HG02970 (cell line): ENCODE measurements around the gene DUS2.
"Not testable (repeated sequence)": the region's sequence is repeated elsewhere in the genome, so short reads cannot be mapped to it uniquely, and the experiment has no call there.

Source experiments
- ATAC-seq: cut with Tn5 transposase; IDR thresholded peaks from one replicate; pipeline ENCODE4 v1.9.1; 2021; ENCODE audit warnings: mild to moderate bottlenecking, moderate library complexity, moderate number of reproducible peaks; ENCODE audit not compliant: unreplicated experiment, low FRiP score

The DUS2 gene

DNA sequence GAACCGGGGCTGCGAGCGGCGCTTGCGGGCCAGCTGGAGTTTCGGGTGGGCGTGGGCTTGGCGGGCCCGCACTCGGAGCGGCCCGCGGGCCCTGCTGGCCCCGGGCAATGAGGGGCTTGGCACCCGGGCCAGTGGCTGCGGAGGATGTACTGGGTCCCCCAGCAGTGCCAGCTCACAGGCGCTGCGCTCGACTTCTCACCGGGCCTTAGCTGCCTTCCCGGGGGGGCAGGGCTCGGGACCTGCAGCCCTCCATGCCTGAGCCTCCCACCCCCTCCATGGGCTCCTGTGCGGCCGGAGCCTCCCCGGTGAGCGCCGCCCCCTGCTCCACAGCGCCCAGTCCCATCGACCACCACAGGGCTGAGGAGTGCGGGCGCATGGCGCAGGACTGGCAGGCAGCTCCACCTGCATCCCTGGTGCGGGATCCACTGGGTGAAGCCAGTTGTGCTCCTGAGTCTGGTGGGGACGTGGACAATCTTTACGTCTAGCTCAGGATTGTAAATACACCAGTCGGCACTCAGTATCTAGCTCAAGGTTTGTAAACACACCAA lies 24.8 kb upstream of the DUS2 start:
- ATAC-seq: not testable (repeated sequence)

DNA sequence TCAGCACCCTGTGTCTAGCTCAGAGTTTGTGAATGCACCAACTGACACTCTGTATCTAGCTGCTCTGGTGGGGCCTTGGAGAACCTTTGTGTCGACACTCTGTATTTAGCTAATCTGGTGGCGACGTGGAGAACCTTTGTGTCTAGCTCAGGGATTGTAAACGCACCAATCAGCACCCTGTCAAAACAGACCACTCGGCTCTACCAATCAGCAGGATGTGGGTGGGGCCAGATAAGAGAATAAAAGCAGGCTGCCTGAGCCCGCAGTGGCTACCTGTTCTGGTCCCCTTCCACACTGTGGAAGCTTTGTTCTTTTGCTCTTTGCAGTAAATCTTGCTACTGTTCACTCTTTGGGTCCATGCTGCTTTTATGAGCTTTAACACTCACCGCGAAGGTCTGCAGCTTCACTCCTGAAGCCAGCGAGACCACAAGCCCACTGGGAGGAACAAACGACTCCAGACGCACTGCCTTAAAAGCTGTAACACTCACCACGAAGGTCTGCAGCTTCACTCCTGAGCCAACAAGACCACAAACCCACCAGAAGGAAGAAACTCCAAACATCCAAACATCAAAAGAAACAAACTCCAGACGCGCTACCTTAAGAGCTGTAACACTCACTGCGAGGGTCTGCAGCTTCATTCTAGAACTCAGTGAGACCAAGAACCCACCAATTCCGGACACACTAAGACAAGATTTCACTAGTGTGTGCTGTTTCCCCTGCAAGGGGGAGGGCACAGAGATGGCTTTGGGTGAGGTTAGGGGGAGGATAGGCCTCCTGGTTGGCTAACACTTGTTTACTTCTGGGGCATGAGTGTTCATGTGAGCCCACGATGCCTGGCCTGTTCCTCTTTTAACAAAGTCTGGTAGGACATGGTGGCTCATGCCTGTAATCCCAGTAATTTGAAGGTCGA lies 24.1 kb upstream of the DUS2 start, which contains the start of gene DPEP2:
Gene DPEP2, minus strand, starts transcription at position 706 of the 910 bp plus-strand sequence. CDS start 6,272 bp downstream, outside the sequence.
- ATAC-seq: not testable (repeated sequence)

DNA sequence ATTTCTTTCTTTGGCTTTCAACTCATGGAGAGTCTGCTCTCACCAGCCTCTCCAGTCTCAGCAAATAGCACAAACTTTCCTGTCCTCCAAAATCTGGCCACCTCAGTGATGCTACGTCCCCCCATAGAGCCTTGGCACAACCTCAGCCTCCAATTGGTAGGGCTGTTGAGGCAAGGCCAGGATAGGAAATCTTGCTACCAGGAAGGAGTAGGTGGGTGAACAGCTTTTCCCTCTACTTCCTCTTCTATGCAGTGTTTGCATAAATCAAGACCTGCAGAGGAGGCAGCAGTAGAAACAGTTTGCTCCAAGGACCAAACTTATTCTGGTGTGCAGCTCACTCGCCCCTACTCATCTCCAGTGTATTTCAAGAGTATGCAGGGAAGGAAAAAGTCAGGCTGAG lies 23.1 kb upstream of the DUS2 start:
- ATAC-seq: no peak

DNA sequence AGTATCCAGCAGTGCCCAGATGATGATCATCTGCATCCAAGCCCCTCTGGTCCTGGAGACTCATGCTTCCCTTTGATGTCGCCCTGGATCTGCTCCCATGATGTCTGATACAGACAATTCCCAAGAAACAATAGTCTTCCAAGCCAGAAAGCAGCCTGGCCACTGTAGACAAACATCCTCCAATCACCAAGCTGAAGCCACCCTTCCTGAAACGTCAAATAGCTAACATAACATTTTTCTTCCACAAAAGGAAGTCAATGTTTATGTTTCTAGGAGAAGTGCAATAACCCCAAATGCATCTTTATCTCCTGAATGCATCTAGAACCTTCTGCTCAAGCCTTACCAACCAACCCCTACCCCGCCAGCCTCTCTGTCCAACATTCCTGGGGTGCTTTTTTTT lies 22.6 kb upstream of the DUS2 start:
- no peak for ATAC-seq

DNA sequence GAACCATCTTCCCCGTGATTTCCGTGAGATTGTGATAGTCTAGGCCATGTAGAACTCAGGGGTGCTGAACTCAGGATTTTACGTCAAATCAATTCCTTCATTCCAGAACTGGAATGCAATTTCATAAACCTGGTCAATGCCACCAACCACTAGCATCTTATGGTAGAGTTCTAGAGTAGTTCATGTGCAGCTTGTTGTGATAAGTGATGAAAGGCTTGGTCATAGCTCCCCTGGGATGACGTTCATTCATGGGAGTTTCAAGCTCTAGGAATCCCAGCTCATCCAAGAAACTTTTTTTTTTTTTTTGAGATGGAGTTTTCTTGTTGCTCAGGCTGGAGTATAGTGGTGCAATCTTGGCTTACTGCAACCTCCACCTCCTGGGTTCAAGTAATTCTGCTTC lies 20.1 kb upstream of the DUS2 start:
- no peak for ATAC-seq

DNA sequence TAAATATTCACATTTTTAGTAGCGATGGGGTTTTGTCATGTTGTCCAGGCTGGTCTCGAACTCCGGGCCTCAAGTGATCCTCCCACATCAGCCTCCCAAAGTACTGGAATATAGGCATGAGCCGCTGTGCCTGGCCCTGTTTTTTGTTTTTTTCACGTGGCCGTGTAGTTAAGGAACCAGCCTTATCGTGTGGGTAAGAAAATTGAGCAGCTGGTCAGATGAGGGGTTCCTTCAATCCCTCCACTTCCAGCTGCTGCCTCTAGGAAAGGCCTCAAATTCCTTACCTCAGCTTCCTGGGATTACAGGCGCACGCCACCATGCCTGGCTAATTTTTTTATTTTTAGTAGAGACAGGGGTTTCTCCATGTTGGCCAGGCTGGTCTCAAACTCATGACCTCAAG lies 17.9 kb upstream of the DUS2 start:
- ATAC-seq: no peak

DNA sequence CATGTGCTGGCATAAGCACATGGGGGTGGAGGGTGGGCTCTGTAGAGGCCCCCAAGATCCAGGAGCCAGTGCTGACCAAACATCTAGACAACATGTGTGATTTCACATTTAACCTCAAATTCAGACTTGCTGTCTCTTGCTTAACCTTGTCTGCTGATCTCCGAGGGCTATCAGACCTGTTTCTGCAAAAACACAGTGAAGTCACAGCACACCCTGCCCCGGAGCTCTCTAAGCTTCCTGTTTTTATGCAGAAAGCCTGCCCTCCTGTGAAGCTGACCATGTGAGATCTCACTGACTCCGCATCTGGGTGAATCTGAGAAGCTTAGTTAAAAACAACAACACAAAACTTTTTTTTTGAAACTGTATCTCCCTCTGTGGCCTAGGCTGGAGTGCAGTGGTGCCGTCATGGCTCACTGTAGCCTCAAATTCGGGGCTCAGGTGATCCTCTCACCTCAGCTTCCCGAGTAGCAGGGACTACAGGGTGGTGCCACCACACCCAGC lies 17.2 kb upstream of the DUS2 start:
- no peak for ATAC-seq

DNA sequence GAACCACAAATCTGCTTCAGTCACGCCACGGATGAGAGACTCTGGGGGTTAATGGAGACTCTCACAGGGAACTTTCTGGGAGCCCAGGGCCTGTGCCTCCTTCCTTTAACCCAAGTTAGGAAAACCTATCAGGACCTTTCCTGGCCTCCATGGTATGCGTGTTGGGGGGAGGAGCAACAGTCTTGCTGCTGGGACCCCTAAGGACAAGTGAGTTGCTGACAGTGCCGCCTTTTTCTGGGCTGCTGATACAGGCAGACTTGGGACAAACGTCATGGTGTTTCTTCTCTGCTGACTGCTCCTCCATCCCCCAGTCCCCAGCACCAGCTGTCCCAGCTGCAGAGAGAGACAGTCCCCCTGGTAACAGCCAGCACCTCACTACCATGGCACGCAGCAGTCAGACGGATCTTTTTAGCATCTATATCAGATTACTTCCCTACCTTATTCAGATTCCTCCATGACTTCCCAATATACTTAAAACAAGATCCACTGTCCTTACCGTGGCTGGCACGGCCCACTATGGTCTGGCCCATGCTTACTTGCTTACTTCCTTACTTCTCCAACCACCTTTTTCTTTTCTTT lies 13.8 kb upstream of the DUS2 start:
- no peak for ATAC-seq

DNA sequence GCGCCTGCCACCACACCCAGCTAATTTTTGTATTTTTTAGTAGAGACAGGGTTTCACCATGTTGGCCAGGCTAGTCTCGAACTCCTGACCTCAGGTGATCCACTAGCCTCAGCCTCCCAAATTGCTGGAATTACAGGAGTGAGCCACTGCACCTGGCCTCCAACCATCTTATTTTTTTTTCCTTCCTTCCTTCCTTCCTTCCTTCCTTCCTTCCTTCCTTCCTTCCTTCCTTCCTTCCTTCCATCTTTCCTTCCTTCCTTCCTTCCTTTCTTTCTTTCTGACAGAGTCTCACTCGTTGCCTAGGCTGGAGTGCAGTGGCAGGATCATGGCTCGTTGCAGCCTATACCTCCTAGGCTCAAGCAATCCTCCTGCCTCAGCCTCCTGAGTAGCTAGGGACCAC lies 13.2 kb upstream of the DUS2 start:
- ATAC-seq: not testable (repeated sequence)

DNA sequence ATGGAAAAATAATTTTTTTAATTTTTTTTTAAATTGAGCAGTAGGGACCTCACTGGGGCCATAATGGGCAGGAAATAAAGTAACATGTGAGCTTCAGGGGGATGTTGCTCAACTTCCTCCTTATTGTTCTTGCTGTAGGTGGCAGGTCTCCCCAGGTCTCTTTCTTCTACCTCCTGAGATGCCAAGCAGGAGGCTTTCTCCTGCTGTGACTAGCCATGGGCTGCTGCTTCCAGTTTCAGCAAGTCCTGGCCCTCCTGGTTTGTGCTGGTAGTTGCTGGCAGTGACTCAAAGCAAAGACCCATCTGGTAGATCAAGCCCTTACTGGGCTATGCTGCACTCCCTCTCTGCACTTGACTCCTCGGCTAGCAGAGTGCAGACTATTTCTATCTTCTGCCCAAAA lies 9.6 kb upstream of the DUS2 start:
- ATAC-seq: no peak

DNA sequence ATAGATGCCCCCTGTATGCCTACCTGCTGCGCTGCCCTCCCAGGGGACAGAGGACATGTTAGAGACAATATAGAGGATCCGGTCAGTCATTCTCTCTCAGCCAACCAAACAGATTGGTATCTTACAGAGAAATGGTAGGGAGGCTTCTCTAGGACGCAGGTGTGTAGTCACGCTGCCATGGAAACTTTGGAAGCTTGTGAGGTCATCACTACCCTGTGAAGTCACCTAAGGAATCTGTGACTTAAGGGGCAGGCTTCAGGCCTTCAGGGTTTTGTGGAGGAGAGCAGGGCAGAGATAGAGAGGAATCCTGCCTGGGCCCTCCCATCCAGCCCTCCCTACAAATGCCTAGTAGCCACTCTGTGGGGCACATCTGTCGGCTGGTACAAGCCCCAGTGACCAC lies 7.4 kb upstream of the DUS2 start, which contains the start of gene DPEP2NB:
Gene DPEP2NB, minus strand, starts transcription at position 231 of the 400 bp plus-strand sequence. Its CDS starts 141 bp downstream, at position 90.
- ATAC-seq: no peak

DNA sequence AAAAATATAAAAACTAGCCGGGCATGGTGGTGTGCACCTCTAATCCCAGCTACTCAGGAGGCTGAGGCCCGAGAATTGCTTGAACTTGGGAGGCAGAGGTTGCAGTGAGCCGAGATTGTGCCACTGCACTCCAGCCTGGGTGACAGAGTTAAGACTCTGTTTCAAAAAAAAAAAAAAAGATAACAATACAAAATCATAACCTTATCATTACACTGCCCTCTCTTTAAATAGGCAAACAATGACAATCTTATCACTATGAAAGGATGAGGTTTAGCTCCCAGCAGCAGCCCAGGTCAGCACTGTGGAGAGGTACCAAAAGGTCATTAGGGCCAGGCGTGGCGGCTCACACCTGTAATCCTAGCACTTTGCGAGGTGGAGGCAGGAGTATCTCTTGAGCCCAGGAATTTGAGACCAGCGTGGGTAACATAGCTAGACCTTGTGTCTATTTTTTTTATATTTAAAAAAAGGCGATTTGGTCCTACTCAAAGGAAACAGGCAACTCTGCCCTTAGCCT lies 3.9 kb upstream of the DUS2 start:
- ATAC-seq: no peak

DNA sequence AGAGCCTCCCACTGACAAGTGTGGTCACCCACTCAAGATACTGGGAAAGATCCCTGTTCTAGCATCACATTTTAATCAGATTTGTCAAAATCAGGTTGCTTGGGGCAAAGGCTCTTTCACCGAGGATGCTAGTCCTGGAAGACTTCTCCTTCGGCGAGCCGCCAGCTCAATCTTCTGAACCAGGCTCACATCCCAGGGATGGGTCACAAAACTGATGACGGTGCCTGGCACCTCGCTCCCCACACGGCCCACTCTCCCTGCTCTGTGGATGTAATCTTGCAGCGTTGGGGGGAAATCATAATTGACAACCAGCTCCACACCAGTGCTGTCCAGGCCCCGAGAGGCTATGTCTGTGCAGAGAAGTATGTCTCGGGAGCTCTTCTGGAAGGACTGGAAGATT lies 1.6 kb upstream of the DUS2 start:
- no peak for ATAC-seq

DNA sequence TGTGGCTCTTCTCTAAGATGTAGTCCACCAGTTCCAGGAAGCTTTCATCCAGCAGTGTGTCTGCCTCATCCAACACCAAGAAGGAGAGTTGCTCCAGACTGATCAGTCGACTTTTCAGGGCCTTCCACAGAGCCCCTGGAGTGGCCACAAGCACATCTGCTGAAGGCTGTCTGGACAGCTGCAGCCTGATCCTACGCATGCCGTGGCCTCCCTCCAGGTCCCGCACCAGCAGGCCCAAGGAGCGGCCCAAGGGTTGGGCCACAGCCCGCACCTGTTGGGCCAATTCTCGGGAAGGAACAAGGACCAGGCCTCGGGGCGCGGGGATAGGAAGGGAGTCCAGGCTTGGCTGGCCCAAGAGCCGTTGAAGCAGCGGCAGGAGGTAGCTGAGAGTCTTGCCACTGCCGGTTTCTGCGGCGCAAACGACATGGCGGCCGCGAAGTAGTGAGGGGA lies 781 bp upstream of the DUS2 start:
- ATAC-seq: no peak

DNA sequence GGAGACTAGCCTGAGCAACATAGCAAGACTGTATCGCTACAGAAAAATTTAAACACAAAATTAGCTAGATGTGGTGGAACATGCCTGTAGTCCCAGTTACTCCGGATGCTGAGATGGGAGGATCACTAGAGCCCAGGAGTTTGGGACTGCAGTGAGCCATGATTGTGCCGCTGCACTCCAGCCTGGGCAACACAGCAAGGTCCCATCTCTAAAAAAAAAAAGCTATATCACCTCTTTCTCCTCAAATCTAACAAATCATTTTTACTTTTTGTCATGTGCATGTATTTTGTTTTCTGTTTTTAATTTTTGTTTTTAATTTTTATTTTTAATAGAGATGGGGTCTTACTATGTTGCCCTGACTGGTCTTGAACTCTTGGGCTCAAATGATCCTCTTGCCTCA lies 5.9 kb downstream of the DUS2 start:
- ATAC-seq: no peak

DNA sequence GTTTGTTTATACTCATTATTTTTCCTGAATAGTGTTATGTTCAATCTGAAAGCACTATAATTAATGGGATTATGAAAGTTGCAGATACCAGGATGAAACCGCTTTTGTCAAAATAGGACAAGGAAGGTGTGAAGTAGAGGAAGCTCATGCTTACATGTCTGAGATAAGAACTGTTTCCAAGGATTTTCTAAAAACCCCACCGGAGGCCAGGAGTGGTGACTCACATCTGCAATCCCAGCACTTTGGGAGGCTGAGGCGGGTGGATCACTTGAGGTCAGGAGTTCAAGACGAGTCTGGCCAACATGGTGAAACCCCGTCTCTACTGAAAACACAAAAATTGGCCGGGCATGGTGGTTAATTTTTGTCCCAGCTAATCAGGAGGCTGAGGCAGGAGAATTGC lies 7.0 kb downstream of the DUS2 start:
- ATAC-seq: not testable (repeated sequence)

DNA sequence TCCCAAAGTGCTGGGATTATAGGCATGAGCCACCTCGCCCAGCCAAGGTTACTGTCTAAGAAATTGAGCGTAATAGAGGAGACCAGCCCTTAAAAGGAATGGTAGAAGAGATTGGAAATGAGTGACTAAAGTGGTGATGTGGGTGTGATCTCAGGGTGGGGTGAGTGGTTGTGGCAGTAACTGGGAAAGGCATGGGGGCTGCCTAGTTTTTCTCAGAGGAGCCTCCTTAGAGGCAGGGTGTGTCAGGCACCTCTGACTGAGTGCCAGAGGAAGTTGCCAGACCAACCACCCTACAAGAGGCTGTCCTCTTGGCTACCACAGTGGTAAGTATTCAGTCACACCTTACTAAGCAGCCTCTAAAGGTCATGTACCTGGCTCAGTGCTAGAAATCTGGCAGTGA lies 8.9 kb downstream of the DUS2 start:
- no peak for ATAC-seq

DNA sequence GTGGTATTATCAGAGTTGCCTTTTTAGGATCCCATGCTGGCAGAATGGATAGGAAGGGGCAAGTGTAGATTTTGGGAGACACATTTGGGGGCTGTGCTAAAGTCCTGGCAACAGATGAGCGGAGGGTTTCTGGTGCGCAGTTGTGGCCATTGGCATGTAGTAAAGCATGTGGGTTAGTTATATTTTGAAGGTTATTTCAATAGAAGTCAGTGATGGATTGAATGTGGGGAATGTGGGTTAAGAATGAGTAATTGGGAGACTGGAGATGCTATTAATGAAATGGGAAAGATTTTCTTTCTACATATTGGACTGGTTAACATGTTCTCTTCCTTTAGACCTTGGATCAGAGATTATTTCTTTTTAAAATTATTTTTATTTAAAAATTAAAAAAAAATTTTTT lies 10.0 kb downstream of the DUS2 start:
- ATAC-seq: no peak

DNA sequence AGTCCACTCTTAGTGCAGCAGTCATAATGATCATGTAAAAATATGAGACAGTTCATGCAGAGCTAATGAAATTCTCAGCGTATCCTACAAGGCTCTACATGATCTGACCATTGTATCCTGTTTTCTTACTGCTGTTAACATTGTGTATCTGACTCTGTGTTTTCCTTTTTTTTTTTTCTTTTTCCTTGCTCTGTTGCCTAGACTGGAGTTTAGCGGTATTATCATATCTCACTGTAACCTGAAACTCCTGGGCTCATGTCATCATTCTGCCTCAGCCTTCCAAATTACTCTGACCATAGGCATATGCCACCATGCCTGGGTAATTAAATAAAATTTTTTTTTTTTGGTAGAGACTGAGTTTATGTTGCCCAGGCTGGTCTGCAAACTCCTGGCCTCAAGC lies 12.1 kb downstream of the DUS2 start:
- no peak for ATAC-seq

DNA sequence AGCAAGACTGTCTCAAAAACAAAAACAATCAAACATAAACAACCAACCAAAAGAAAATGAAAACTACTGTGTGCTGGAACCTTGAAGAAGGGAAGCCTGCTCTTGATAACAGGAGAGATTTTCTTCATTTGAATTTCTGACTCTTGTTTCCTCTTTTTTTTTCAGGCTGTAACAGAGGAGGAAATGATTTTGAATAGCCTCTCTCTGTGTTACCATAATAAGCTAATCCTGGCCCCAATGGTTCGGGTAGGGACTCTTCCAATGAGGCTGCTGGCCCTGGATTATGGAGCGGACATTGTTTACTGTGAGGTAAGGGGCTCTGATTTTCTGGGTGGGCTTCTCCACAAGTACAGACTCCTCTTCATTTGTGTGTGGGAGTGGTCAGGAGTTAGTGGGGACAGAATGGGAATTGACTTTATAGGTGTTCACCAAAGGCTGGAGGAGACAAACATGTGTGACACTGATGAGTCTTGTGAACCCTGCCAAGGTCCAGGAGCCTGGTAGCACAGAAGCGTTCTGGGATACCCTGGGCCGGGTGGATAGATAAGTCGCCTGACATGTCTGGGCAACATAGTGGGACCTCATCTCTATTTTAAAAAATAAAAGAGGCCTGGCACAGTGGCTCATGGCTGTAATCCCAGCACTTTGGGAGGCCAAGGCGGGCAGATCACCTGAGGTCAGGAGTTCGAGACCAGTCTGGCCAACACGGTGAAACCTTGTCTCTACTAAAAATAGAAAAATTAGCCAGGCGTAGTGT lies 14.9 kb downstream of the DUS2 start:
- no peak for ATAC-seq
